ENCODE results near the gene MAP4K3.
"Not testable (repeated sequence)": the region's sequence is repeated elsewhere in the genome, so short reads cannot be mapped to it uniquely, and the experiment has no call there.

Gene MAP4K3

DNA sequence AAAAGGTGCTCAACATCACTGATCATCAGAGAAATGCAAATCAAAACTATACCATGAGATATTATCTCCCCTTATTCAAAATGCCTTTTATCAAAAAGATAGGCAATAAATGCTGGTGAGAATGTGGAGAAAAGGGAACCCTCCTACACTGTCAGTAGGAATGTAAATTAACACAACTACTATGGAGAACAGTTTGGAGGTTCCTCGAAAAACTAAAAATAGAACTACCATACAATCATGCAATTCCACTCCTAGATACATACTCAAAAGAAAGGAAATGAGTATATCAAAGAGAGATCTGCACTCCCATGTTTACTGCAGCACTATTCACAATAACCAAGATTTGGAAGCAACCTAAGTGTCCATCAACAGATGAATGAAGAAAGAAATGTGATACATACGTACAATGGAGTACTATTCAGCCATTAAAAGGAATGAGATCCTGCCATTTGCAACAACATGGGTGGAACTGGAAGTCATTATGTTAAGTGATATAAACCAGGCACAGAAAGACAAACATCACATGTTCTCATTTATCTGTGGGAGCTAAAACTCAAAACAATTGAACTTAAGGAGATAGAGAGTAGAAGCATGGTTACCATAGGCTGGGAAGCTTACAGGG lies 63.8 kb downstream of the MAP4K3 start:
- no peak for DNase-seq (ENCODE audit: low read depth in 2 of 2)

DNA sequence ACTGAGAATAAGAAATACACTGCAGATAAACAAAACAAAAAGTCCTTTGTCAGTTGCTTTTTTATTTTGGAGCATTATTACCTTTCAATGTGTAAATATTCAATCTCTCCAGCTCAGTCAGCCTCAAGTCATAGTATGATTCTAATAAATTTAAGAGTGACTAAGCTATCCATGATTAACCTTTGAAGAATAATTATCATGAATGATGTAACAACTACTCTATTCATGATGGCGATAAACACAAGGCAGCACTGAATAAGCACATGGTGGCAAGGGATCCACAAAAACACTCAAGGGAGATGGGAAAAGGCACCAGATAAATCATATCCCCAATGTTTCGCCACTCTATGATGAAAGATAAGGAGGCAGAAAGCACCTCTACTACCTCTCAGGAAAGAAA lies 67.0 kb downstream of the MAP4K3 start:
- DNase-seq (ENCODE audit: low read depth in 2 of 2) = no peak

DNA sequence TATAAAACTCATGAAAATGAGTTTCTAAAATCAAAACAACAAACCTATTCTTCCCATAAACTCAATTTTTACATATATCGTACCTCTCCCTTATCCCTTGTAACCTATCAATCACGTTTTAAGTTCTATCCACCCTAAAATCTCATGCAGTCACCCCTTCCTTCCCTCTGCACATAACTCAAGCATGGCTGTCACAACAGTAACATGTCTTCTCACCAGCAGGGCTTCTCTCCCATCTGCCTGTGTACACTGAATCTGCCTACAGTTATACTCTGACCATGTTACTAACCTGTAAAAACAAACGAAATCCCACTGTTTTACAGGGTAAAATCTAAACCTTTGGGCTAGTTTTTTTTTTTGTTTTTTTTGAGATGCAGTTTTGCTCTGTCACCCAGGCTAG lies 68.2 kb downstream of the MAP4K3 start:
- DNase-seq (ENCODE audit: low read depth in 2 of 2) = no peak

DNA sequence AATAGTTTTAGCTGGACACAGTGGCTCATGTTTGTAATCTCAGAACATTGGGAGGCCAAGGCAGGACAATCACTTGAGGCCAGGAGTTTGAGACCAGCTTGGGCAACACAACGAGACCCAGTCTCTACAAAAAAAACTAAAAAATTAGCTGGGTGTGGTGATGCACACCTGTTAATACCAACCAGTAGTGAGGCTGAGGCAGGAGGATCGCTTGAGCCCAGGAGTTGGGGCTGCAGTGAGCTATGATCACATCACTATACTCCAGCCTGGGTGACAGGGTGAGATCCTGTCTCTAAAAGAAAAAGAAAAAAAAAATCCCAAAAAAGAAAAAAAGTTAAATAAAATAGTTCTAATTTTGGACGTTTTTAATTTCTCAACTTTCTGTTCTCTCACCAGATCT lies 68.7 kb downstream of the MAP4K3 start:
- no peak for DNase-seq (ENCODE audit: low read depth in 2 of 2)

DNA sequence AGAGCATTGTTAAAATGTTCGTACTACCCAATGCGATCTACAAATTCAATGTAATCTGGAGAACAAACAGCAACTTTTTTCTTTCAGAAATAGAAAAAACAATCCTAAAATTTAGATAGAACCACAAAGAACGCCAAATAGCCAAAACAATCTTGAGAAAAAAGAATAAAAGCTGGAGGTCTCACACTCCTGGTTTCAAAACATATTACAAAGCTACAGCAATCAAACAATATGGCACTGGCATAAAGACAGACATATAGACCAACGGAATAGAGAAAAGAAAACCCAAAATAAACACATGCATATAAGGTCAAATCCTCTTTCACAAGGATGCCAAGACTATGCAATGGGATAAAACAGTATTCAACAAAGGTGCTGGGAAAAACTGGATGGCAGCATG lies 74.5 kb downstream of the MAP4K3 start:
- no peak for DNase-seq (ENCODE audit: low read depth in 2 of 2)

DNA sequence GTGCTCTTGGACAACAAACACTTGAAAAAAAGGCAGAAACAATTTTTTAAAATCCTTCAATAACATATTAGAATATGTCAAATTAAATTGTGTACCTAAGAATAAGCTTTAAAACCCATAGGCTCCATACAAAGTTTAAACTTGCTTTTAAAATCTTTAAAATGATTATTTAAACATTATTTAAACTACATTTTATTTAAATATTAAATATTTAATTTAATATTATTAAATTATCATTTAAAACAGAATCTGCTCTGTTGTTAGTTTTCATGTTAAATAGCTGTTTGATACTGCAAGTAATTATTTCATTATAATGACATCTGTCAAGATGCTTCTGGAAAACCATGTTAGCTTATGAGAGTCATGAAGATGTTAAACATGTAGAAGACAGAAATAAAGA lies 75.6 kb downstream of the MAP4K3 start:
- no peak for DNase-seq (ENCODE audit: low read depth in 2 of 2)

DNA sequence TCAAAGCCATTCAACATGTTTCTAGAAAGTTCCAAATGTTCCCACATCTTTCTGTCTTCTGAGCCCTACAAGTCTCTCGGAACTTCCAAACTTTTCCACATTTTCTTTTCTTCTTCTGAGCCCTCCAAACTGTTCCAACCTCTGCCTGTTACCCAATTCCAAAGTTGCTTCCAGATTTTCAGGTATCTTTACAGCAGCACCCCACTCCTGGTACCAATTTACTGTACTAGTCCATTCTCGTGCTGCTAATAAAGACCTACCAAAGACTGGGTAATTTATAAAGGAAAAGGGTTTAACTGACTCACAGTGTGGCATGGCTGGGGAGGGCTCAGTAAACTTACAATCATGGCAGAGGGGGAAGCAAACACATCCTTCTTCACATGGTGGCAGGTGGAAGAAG lies 76.7 kb downstream of the MAP4K3 start:
- DNase-seq (ENCODE audit: low read depth in 2 of 2) = not testable (repeated sequence)

DNA sequence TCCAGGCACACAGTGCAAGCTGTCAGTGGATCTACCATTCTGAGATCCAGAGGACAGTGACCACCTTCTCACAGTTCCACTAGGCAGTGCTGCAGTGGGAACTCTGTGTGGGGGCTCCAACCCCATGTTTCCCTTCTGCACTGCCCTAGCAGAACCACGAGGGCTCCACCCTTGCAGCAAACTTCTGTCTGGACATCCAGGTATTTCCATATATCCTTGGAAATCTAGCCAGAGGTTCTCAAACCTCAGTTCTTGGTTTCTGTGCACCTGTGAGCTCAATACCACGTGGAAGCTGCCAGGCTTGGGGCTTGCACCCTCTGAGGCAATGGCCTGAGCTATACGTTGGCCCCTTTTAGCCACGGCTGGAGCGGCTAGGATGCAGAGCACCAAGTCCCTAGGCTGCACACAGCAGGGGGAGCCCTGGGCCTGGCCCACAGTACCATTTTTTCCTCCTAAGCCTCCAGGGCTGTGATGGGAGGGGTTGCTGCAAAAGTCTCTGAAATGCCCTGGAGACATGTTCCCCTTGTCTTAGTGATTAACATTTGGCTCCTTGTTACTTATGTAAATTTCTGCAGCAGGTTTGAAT lies 77.5 kb downstream of the MAP4K3 start:
- DNase-seq (ENCODE audit: low read depth in 2 of 2) = no peak

DNA sequence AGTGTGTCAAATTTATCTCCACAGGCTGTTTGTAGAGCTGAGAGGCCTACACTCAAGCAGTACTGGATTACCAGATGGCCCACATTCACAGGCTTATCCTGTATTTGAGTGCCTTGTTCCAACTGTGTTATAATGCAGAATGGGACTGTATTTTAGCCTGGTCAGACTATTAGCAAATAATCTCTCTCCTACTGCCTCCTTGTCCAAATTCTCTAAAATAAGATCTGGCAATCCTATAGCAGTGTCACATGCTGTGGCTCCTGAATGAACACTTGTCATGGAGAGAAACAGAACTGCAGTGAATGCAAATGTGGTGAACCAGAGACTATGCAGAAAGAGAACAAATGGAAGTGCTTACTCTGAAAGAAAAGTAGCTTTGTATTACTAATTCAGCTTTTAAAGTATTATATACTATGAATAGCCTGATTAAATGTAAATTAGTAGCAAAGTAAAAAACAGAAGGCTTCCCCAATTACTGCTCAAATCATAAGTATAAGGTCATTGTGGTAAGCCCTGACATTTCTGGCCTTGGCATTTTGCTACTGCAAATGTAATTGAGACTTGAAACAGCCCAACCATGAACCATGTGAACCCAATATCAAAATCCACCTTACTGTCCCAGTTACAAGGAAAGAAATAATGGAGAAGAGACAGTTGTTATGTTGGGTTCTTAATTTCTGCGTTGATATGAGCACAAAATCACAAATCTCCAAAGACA lies 80.0 kb downstream of the MAP4K3 start:
- no peak for DNase-seq (ENCODE audit: low read depth in 2 of 2)

DNA sequence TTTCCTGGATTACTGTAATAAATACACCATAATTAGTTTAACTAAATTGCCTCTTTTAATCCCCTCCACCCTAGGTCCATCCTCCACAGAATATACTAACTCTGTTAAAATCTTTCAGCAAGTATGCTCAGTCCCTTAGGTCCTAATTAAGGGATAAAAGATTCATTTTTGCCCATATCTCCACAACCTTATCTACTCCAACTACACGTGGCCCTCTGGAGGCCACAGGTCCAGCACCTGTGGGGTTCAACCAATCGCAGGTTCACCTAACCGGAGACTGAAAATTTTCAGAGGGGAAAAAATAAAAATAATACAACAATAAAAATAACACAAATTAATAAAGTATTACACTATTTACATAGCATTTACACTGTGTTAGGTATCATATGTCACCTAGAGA lies 86.4 kb downstream of the MAP4K3 start:
- DNase-seq (ENCODE audit: low read depth in 2 of 2) = no peak

DNA sequence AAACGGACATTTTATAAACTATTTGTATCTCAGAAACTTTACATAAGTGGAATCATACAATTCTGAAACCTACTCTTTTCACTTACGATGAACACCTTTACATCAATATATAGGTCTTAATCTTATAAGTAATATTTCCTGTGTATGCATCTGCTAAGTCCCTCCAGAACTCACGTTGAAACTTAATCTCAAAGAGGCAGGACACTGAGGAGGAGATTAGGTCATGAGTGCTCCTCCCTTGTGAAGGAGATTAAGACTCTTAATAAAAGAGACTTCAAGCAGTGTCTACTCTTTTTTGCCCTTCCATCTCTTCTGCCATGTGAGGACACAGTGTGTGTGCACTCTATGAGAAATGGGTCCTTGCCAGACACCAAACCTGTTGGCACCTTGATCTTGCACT lies 98.6 kb downstream of the MAP4K3 start:
- DNase-seq (ENCODE audit: low read depth in 2 of 2) = no peak

DNA sequence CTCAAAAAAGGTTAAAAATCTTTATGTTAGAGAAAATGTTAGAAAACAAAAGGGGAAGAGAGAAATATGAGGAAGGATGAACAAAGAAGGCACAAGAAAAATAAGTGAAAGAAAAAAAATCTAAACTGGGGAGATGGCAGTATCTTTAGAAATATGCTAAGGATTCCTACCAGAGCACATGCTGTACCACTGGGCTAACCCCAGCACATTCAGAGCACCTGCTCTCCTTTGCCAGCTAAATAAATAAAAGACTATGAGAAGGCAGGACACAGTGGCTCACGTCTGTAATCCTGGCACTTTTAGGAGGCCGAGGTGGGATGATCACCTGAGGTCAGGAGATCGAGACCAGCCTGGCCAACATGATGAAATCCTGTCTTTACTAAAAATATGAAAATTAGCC lies 101.2 kb downstream of the MAP4K3 start:
- DNase-seq (ENCODE audit: low read depth in 2 of 2) = no peak

DNA sequence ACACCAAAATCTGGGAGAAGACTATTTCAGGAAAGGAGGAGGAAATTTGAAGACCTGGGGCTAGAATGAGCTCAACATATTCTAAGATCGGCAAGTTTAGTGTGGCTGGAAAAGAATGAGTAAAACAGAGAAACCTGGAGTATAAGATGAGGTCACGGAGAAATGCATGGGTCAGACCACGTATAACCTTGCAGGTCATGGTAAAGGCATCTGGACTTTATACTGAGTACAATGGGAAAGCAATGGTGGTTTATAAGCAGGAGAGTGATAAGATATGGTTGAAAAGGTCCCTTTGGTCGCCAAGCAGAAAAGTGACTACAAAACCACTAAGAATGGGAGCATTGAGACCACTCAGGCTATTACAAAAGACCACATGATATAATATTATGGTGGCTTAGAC lies 102.1 kb downstream of the MAP4K3 start:
- no peak for DNase-seq (ENCODE audit: low read depth in 2 of 2)

DNA sequence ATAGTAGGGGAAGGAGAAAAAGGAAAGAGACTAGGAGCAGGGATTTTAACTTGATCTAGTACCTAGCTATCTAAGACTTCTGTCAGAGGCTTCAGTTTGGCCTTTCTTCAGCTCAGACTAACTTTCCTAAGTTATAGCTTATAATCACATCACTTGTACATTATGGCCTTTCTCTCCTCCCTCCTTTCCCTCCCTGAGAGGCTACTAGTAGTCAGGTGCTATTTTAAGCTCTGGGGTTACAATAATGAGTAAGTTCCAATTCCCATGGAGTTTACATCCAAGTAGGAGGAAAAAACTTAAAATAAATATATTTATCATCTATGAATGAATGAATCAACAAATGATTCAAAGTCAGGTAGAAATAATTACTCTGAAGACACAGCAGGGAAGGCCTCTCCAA lies 102.6 kb downstream of the MAP4K3 start:
- no peak for DNase-seq (ENCODE audit: low read depth in 2 of 2)

DNA sequence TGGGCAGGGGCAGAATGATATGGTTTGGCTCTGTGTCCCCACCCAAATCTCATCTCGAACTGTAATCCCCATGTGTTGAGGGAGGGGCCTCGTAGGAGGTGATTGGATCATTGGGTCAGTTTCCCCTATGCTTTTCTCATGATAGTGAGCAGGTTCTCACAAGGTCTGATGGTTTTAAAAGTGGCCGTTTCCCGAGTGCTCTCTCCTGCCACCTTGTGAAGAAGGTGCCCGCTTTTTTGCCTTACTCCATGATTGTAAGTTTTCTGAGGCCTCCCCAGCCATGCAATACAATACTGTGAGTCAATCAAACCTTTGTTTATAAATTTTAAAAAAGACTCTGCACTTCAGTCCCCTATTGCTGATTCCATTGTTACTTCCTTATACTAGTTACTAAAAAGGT lies 110.4 kb downstream of the MAP4K3 start:
- DNase-seq (ENCODE audit: low read depth in 2 of 2) = no peak

DNA sequence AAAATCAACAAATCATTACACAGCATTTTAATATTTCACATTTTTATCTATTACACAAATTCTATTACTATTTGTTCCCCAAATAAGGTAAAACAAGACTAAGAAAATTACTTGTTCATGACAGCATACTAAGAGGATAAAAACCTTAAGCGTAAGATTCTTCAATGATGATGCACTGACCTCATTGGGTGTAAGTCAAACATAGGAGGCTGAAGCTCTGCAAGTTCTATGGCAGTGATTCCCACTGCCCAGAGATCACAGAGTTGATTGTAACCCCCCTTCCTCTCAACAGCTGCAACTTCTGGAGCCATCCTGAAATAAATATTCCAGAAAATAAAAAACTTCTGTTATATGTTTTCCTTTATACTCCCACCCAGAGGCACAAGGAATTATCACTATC lies 111.1 kb downstream of the MAP4K3 start:
- no peak for DNase-seq (ENCODE audit: low read depth in 2 of 2)

DNA sequence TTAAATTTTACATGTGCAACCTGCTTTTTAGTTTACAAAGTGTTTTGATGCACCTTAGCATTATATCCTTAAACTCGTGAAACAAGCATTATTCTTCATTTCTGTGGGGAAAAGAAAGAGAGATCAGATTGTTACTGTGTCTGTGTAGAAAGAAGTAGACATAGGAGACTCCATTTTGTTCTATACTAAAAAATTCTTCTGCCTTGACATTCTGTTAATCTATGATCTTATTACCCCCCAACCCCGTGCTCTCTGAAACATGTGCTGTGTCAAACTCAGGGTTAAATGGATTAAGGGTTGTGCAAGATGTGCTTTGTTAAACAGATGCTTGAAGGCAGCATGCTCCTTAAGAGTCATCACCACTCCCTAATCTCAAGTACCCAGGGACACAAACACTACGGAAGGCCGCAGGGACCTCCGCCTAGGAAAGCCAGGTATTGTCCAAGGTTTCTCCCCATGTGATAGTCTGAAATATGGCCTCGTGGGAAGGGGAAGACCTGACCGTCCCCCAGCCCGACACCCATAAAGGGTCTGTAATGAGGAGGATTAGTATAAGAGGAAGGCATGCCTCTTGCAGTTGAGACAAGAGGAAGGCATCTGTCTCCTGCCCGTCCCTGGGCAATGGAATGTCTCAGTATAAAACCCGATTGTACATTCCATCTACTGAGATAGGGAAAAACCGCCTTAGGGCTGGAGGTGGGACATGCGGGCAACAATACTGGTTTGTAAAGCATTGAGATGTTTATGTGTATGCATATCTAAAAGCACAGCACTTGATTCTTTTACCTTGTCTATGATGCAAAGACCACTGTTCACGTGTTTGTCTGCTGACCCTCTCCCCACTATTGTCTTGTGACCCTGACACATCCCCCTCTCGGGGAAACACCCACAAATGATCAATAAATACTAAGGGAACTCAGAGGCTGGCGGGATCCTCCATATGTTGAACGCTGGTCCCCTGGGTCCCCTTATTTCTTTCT lies 115.7 kb downstream of the MAP4K3 start:
- not testable (repeated sequence) for DNase-seq (ENCODE audit: low read depth in 2 of 2)

DNA sequence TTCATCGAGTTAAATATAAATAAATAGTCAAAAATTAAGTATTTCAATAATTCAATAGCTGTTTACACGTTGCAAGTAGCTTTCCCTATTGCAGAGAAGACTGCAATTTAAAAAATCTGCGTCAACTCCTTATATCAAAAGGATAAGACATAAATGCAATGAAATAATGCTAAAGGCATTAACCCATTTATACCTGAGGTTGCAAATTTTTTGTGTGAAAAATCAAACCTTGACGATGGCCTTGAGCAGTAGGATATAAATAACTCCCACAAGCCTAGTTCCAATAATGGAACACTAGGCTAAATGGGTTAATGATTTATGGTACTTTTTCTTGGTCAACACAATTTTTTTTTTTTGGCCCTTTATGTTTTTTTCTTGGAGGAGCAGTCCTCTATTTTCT lies 116.9 kb downstream of the MAP4K3 start:
- no peak for DNase-seq (ENCODE audit: low read depth in 2 of 2)

DNA sequence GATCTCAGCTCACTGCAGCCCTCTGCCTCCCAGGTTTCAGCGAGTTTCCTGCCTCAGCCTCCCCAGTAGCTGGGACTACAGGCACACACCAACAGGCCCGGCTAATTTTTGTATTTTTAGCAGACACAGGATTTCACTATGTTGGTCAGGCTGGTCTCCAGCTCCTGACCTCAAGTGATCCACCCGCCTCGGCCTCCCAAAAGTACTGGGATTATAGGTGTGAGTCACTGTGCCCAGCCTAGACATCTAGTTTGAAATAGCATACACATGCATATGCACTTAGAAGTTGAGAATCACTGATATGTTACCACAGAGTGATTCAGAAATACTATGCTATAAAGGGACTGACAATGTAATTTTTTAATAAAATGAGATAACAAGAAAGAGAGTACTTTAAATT lies 123.5 kb downstream of the MAP4K3 start:
- DNase-seq (ENCODE audit: low read depth in 2 of 2) = no peak

DNA sequence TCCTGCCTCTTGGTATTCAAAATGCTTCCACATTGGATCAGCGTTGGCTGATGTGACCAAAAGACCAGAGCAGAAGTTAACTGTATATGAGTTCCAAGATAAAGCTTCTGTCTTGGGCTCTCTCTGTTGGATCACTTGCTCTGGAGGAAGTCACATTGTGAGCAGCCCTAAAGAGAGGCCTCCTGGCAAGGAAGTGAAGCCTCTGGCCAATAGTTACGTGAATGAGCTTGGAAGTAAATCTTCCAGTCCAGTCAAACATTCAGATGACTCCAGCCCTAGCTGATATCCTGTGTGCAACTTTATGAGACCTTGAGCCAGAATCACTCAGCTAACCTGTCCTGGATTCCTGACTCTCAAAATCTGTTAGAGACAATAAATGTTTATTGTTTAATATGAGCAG lies 125.6 kb downstream of the MAP4K3 start:
- no peak for DNase-seq (ENCODE audit: low read depth in 2 of 2)

DNA sequence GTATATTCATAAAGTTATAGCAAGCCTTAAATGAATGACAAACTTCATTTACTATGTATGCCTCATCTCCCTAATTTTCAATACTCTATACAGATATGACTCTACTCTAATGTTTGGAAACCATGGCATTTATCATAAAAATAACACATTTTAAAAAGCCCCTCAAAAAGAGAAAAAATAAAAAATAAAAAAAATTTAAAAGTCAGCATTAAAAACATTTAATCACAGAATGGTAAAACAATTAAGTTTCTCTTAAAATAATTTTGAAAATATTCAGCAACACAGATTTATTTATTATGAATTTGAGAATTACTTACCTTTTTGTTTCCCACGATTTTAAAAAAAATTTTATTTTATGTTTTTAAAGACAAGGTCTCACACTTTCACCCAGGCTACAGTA lies 128.3 kb downstream of the MAP4K3 start:
- no peak for DNase-seq (ENCODE audit: low read depth in 2 of 2)

DNA sequence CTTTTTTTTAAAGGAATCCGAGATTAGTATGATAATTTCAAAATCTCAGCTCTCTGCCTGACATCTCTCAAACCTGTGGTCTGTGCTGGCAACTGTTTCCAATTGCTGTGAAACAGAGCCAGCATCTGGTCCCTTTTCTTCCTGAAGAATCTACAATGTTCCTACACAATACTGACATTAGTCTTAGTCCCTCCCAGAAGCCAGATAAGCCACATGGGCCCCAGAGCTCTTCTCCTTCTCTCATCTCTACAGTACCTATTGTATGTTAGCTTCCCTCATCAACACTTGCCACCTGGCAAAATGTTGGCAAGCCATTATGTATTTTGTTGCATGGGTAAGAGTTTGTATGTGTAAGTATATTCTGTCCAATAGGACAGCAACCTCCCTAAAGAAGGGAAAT lies 130.5 kb downstream of the MAP4K3 start:
- no peak for DNase-seq (ENCODE audit: low read depth in 2 of 2)

All from stimulated activated CD8-positive, alpha-beta memory T cell treated with anti-CD3 and anti-CD28 coated beads, Interleukin-15, amount 100 ng/mL, for 48 hours (primary cell).